Thyroid gland (tissue), 4 donors: ENCODE measurements around the gene SERPINA9.

ENCODE experiments used
- POLR2A ChIP-seq, 2 donors: fragments of 450-650 bp; IDR thresholded peaks; one replicate each; pipeline ENCODE4 v1.6.1; 2017; ENCODE audit warnings: antibody characterized with exemption in 2 of 2, mild to moderate bottlenecking in 2 of 2, moderate library complexity in 1 of 2
- TF ChIP-seq, protein P1 (sequence below), 6 experiments: fragments of 200-600 bp in 3 of 6; fragments of 450-650 bp in 3 of 6; sonication (generic) in 3 of 6; IDR thresholded peaks; one replicate each; pipeline ENCODE4 v1.5.1; 2016 to 2019; ENCODE audit warnings: antibody characterized with exemption in 6 of 6, mild to moderate bottlenecking in 2 of 6, inconsistent platforms in 1 of 6, moderate library complexity in 1 of 6

DNA sequence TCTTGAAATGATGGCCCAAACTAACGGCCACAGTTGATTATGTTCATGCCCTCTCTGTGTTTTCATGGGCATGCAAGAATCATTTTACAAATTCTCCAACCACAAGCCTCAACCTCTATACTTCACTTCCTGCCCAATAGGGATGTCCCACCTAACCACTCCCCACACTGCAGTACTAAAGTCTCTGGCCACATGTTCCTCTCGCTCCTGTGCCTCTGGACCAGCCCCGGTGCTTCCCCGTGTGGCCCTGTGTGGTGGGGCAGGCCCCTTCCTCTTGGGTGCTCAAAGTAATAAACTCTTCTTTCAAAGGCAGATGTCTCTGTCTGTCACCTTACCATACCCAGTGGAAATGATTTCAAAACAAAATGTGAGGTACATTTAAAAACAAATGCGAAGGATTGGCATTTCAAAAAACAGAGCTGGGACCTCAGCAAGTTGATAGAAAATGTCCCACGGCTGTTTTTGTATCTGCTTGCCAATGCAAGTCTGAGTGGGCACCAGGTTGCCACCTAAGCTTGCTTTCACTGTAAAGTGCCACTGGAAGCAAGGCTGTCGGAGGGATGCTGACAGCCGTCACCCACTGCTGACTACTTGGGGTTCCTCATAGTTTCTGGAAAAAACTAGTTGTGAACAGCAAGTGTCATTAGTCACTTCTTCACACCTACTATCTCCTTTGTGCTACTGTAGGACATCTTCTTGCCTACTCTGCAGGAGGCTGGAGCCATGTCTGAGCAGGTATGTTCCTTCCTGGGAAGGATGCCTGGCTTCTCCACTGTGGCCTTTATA, 15.2 kb downstream of the SERPINA9 start:
- TF ChIP-seq, protein P1, sequence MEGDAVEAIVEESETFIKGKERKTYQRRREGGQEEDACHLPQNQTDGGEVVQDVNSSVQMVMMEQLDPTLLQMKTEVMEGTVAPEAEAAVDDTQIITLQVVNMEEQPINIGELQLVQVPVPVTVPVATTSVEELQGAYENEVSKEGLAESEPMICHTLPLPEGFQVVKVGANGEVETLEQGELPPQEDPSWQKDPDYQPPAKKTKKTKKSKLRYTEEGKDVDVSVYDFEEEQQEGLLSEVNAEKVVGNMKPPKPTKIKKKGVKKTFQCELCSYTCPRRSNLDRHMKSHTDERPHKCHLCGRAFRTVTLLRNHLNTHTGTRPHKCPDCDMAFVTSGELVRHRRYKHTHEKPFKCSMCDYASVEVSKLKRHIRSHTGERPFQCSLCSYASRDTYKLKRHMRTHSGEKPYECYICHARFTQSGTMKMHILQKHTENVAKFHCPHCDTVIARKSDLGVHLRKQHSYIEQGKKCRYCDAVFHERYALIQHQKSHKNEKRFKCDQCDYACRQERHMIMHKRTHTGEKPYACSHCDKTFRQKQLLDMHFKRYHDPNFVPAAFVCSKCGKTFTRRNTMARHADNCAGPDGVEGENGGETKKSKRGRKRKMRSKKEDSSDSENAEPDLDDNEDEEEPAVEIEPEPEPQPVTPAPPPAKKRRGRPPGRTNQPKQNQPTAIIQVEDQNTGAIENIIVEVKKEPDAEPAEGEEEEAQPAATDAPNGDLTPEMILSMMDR (IDR thresholded peaks at IDR 0.05) = no peak
- no peak for TF ChIP-seq POLR2A (IDR thresholded peaks at IDR 0.05)
